Small intestine (tissue), 7 donors: ENCODE results near the gene SGF29. TPM values are rescaled to one million over a fixed set of nuclear protein-coding genes. Genes with fewer than 3 reads are reported as not detected.
"Not testable (repeated sequence)": the region's sequence is repeated elsewhere in the genome, so short reads cannot be mapped to it uniquely, and the experiment has no call there.

ENCODE experiments used
- DNase-seq, 2 donors: peaks; one replicate each; pipeline versions ENCODE4 v3.0.0 to v3.0.0-alpha.2; 2013
- FAIRE-seq: peaks from 2 replicates; lab custom pipeline; 2012; peaks lifted over from hg19 to GRCh38; lab: Jason Lieb, UNC
- H3K27ac ChIP-seq, 3 donors: one replicate each; pipeline ENCODE4 v1.5.1; 2013; ENCODE audit warnings: low read length in 2 of 3, mild to moderate bottlenecking in 2 of 3, control low read depth in 1 of 3, inconsistent platforms in 1 of 3, low read depth in 1 of 3, moderate library complexity in 1 of 3
- H3K27me3 ChIP-seq, 3 donors: one replicate each; pipeline ENCODE4 v1.6.1; 2013; ENCODE audit warnings: low read length in 3 of 3, inconsistent platforms in 1 of 3; ENCODE audit not compliant: control insufficient read depth in 3 of 3, insufficient read depth in 3 of 3
- H3K36me3 ChIP-seq, 3 donors: one replicate each; pipeline ENCODE4 v1.6.1; 2013; ENCODE audit warnings: low read length in 3 of 3, inconsistent platforms in 1 of 3, low read depth in 1 of 3, mild to moderate bottlenecking in 1 of 3, moderate library complexity in 1 of 3; ENCODE audit not compliant: control insufficient read depth in 3 of 3, insufficient read depth in 2 of 3
- H3K4me1 ChIP-seq, 3 donors: one replicate each; pipeline ENCODE4 v1.6.1; 2013; ENCODE audit warnings: low read length in 2 of 3, inconsistent platforms in 1 of 3, low read depth in 1 of 3, mild to moderate bottlenecking in 1 of 3, moderate library complexity in 1 of 3; ENCODE audit not compliant: control insufficient read depth in 3 of 3, insufficient read depth in 2 of 3
- H3K4me3 ChIP-seq, 3 donors: one replicate each; pipeline ENCODE4 v1.5.1; 2013; ENCODE audit warnings: low read length in 3 of 3, control low read depth in 1 of 3, inconsistent platforms in 1 of 3, low read depth in 1 of 3, mild to moderate bottlenecking in 1 of 3, moderate library complexity in 1 of 3
- H3K9me3 ChIP-seq, 2 donors: one replicate each; pipeline ENCODE4 v1.6.1; 2013; ENCODE audit warnings: low read depth in 1 of 2, low read length in 1 of 2; ENCODE audit not compliant: control insufficient read depth in 2 of 2, insufficient read depth in 1 of 2
- WGBS, 3 donors: extraction: QIAGEN DNeasy Blood & Tissue Kit; methylation state at CpG; one replicate each; pipeline ENCODE4 v1.1.7; 2013; 5-methylcytosine and 5-hydroxymethylcytosine counted together
- polyA plus RNA-seq, 4 donors: library from polyadenylated mRNA; stranded (reverse) in 3 of 4; unstranded in 1 of 4; fragments of 200-250 nt in 3 of 4; fragments of 120-200 nt in 1 of 4; gene quantifications; one replicate each; pipeline versions ENCODE4 v1.2.1 to v1.2.3, GENCODE V29; 2013
- donor health status: healthy with polysubstance abuse.
- donor health status: control.
- donor health status: control.
- donor health status: Bipolar disorder and iron deficiency.
- donor health status: healthy.

Gene SGF29
- polyA plus RNA-seq, 4 donors = 18.1 to 46.3 (median 34.1) TPM

GRCh38 chr16:28612359-28613280, 58.9 kb downstream of the SGF29 start:
- H3K4me3 ChIP-seq, FAIRE-seq: not testable (repeated sequence)
- WGBS, 3 donors = no CpG with 5 or more reads among the region's 17 CpGs

DNA sequence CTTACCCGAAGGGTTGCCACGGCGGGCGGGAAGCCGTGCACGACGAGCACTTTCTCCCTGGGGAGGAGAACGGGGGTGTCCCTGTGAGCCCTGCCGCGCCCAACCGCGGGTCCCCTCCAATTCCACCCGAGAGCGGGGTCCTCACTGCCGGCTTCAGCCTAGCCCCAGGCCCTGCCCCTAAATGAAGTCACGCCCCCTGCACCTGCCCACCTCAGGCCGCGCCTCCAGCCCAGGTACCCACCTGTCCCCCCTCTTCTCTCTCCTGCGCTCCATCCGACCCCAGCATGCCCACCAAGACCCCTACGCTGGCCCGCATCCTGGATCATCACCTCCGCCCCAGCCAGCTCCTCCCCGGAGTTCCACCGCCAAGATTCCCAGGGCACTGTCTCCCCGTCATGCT, 60.2 kb downstream of the SGF29 start:
- H3K9me3 ChIP-seq, H3K27ac ChIP-seq, DNase-seq, FAIRE-seq, H3K27me3 ChIP-seq, H3K4me3 ChIP-seq: not testable (repeated sequence)
- H3K36me3 ChIP-seq = peaks cover 0 to 22% (median 0%) of the 10 kb centered on the region in 3 donors
- peaks cover 2 to 26% (median 7%) of the 10 kb centered on the region in 3 donors for H3K4me1 ChIP-seq
- WGBS, 3 donors = 36 to 45% (median 37%) methylated on average over 6 to 7 of the region's 26 CpGs

More at GRCh38 chr16:28612359-28613280, 58.9 kb downstream of the SGF29 start:
- not testable (repeated sequence) for H3K27me3 ChIP-seq, DNase-seq, H3K9me3 ChIP-seq, H3K27ac ChIP-seq
- Histone ChIP-seq H3K36me3 (peaks cover 0 to 24% (median 0%) of the 10 kb centered on the region in 3 donors), H3K4me1 (peaks cover 2 to 27% (median 7%) of the 10 kb centered on the region in 3 donors)

DNA sequence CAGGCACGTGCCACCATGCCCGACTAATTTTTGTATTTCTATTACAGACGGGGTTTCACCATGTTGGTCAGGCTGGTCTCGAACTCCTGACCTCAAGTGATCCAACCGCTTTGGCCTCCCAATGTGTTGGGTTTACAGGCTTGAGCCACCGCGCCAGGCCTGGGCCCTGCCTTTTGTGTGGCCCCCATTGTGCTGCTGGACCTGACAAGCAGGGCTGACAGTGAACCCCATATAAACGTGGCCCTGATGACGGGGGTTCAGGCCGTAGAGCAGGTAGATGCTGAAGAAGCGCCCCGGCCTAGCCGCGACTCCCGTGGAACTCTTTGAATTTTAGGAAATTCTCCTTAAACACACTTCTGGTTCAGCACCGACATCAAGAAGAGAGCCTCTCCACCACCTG, 60.8 kb downstream of the SGF29 start:
- H3K4me3 ChIP-seq, H3K9me3 ChIP-seq, FAIRE-seq, H3K27me3 ChIP-seq, H3K27ac ChIP-seq, DNase-seq: not testable (repeated sequence)
- 70 to 85% (median 79%) methylated on average over 10 to 15 of the region's 16 CpGs for WGBS, 3 donors
- peaks cover 2 to 19% (median 7%) of the 10 kb centered on the region in 3 donors for H3K4me1 ChIP-seq
- H3K36me3 ChIP-seq = peaks cover 0 to 21% (median 0%) of the 10 kb centered on the region in 3 donors

DNA sequence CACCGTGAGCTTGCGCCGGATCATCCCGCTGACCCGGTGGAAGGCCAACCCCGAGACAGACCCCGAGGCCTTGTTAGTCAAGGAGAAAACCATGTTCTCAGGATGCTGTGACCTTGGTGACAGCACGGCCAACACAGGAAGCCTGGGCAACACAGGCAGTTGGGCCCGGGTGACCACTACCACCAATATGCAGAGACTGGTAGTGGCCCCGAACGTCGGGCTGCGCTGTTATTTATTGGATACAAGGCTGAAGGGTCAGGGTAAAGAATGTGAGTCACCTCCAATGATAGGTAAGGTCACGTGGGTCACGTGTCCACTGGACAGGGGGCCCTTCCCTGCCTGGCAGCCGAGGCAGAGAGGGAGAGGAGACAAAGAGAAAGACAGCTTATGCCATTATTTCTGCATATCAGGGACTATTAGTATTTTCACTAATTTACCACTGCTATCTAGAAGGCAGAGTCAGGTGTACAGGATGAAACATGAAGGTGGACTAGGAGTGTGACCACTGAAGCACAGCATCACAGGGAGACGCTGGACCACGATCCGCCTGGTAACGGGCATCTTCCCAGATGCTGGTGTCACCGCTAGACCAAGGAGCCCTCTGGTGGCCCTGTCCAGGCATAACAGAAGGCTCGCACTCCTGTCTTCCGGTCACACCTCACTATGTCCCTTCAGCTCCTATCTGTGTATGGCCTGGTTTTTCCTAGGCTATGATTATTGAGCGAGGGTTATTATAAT, 61.9 kb downstream of the SGF29 start:
- H3K9me3 ChIP-seq, H3K4me1 ChIP-seq, FAIRE-seq, H3K27me3 ChIP-seq, H3K27ac ChIP-seq, H3K4me3 ChIP-seq: not testable (repeated sequence)
- peak; percentile 47 to 67 for DNase-seq
- 41 to 51% (median 49%) methylated on average over 16 to 17 of the region's 24 CpGs for WGBS, 3 donors
- peaks cover 0 to 25% (median 0%) of the 10 kb centered on the region in 3 donors for H3K36me3 ChIP-seq

DNA sequence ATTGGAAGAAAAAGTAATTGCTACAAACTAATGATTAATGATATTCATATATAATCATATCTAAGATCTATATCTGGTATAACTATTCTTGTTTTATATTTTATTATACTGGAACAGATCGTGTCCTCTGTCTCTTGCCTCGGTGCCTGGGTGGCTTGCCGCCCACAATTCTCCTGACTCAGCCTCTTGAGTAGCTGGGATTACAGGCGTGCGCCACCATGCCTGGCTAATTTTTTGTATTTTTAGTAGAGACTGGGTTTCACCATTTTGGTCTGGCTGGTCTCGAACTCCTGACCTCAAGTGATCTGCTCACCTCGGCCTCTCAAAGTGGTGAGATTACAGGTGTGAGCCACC, 62.5 kb downstream of the SGF29 start:
- peaks cover 0 to 31% (median 0%) of the 10 kb centered on the region in 3 donors for H3K36me3 ChIP-seq
- not testable (repeated sequence) for H3K4me3 ChIP-seq, H3K9me3 ChIP-seq, FAIRE-seq, H3K27ac ChIP-seq, H3K4me1 ChIP-seq, DNase-seq, H3K27me3 ChIP-seq
- WGBS, 3 donors = 73 to 79% (median 76%) methylated on average over 7 of the region's 7 CpGs

DNA sequence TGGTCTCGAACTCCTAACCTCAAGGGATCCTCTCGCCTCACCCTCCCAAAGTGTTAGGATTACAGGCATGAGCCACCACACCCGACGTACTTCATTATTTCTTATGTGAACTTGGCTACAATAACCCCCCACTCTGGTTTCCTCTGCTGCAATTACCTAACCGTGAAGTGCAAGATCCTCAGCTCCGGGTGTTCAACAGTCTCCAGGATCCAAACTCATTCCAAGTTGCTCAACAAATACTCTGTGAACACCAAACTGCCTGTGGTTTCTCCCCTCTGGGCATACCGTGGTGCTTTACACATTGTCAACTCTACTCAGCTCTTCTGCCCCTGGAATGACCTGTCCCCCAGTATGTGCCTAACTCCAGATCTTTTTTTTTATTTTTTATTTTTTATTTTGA, 62.9 kb downstream of the SGF29 start:
- Histone ChIP-seq H3K4me3 (no peak overlapping the region), H3K4me1 (peaks cover 0 to 7% (median 0%) of the 10 kb centered on the region in 3 donors), H3K27me3 (no peaks in the 10 kb centered on the region), H3K9me3 (no peaks in the 10 kb centered on the region), H3K27ac (no peak overlapping the region), H3K36me3 (peaks cover 0 to 31% (median 0%) of the 10 kb centered on the region in 3 donors)
- FAIRE-seq = no peak
- 76 to 80% (median 78%) methylated on average over 7 of the region's 7 CpGs for WGBS, 3 donors
- DNase-seq = no peak

DNA sequence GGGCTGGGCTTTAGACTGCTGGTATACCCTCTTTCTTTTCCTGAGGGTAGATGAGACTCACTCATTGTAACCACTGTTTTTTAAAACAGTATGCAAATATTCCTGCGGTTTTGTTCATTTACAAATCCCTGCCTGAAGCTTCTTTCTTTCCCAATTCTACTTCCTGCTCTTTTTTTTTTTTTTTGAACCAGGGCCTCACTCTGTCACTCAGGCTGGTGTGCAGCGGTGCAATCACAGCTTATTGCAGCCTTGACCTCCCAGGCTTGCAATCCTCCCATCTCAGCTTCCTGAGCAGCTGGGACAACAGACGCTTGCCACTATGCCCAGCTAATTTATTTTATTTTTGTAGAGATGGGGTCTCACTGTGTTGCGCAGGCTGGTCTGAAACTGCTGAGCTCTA, 64.2 kb downstream of the SGF29 start:
- peaks cover 0 to 31% (median 0%) of the 10 kb centered on the region in 3 donors for H3K36me3 ChIP-seq
- DNase-seq (no peak), FAIRE-seq (no peak)
- no peak overlapping the region for H3K4me3 ChIP-seq
- WGBS, 3 donors = 61 to 67% (median 66%) methylated on average over 4 of the region's 4 CpGs
- H3K27ac ChIP-seq = no peak overlapping the region
- no peaks in the 10 kb centered on the region for H3K9me3 ChIP-seq
- no peaks in the 10 kb centered on the region for H3K27me3 ChIP-seq
- H3K4me1 ChIP-seq = peaks cover 0 to 12% (median 0%) of the 10 kb centered on the region in 3 donors

GRCh38 chr16:28620316-28620715, 66.6 kb downstream of the SGF29 start:
- WGBS, 3 donors = 79 to 91% (median 89%) methylated on average over 1 of the region's 1 CpG
- H3K27ac ChIP-seq, H3K27me3 ChIP-seq, H3K4me3 ChIP-seq, H3K9me3 ChIP-seq, FAIRE-seq, DNase-seq: not testable (repeated sequence)
- Histone ChIP-seq H3K4me1 (peaks cover 0 to 12% (median 0%) of the 10 kb centered on the region in 3 donors), H3K36me3 (peaks cover 0 to 31% (median 0%) of the 10 kb centered on the region in 3 donors)
